Calu3 (cell line): ENCODE results near the gene NR2C1. TPM values are rescaled to one million over a fixed set of nuclear protein-coding genes. Genes with fewer than 3 reads are reported as not detected.

Experiments used
- BruUV-seq: library from RNA; stranded (reverse); fragments of 400-500 nt; replicated peaks from 2 replicates; lab custom pipeline; 2021; lab: Mats Ljungman, UMichigan
- CTCF ChIA-PET: fragments of 300-600 bp; sonication (Branson Sonifier 250); formaldehyde crosslinking; loops from one replicate; lab custom pipeline; 2022; ENCODE audit warnings: antibody characterized with exemption; lab: Charles Lee
- DNase-seq: peaks from one replicate; pipeline ENCODE4 v3.0.0; 2022
- H3K27ac Mint-ChIP-seq: one replicate; pipeline ENCODE4 v1.8.0; 2022; ENCODE audit warnings: mixed read lengths; ENCODE audit not compliant: unreplicated experiment
- H3K27me3 Mint-ChIP-seq: one replicate; pipeline ENCODE4 v1.8.0; 2022; ENCODE audit warnings: mixed read lengths; ENCODE audit not compliant: unreplicated experiment
- H3K36me3 Mint-ChIP-seq: one replicate; pipeline ENCODE4 v1.8.0; 2022; ENCODE audit warnings: mild to moderate bottlenecking, moderate library complexity, mixed read lengths; ENCODE audit not compliant: insufficient read depth, unreplicated experiment
- H3K4me1 Mint-ChIP-seq: one replicate; pipeline ENCODE4 v1.8.0; 2022; ENCODE audit warnings: mild to moderate bottlenecking, low read depth, mixed read lengths; ENCODE audit not compliant: unreplicated experiment
- H3K4me3 Mint-ChIP-seq: one replicate; pipeline ENCODE4 v1.8.0; 2022; ENCODE audit warnings: mild to moderate bottlenecking, low read depth, moderate library complexity, mixed read lengths; ENCODE audit not compliant: unreplicated experiment
- H3K9me3 Mint-ChIP-seq: one replicate; pipeline ENCODE4 v1.8.0; 2022; ENCODE audit warnings: low read depth, mixed read lengths; ENCODE audit not compliant: unreplicated experiment
- CTCF ChIP-seq: fragments of 200-600 bp; IDR thresholded peaks from one replicate; pipeline ENCODE4 v1.8.0; 2022; ENCODE audit warnings: antibody characterized with exemption; ENCODE audit not compliant: unreplicated experiment
- intact Hi-C: fragments of 100-400 bp; cut with micrococcal nuclease; formaldehyde crosslinking; loops from one replicate; pipeline ENCODE4 v1.10.0; 2022; ENCODE audit not compliant: unreplicated experiment
- total RNA-seq: library from RNA; stranded (reverse); gene quantifications from 2 replicates; pipeline ENCODE4 v1.2.3, GENCODE V29; 2022

NR2C1 gene
- total RNA-seq, 1 experiment from 2014 or later: 50.3 TPM

DNA sequence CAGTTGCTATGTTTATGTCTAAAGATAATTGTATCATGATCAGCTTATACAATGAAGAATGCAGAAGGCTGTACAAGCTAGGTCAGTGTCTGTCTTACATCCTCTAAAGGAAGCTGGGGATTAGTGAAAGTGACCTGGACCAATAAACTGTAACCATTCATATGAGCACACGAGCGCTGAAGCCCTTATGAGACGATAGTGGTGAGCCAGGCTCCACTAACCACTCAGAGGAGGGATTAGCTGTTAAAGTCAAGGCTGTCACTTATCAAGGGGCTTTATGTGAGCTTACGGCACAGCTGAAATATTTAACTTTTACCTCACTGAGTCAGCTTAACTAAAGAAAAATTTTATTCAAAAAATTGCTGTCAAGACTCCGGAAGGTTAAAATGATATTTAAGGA, 100.2 kb downstream of the NR2C1 start:
- Mint-ChIP-seq H3K27me3 (no peaks in the 10 kb centered on the region), H3K27ac (no peak overlapping the region), H3K4me1 (no peaks in the 10 kb centered on the region), H3K4me3 (no peak overlapping the region), H3K9me3 (no peaks in the 10 kb centered on the region), H3K36me3 (no peaks in the 10 kb centered on the region)
- DNase-seq: no peak
- CTCF ChIA-PET: interaction anchor here (0.8 kb wide), 1 partner anchor 45 kb away, joined by 7 read pairs; no protein-coding TSS in a partner anchor
- TF ChIP-seq CTCF: no peak
- no TSS peak for BruUV-seq
- intact Hi-C loops: no loop called here

DNA sequence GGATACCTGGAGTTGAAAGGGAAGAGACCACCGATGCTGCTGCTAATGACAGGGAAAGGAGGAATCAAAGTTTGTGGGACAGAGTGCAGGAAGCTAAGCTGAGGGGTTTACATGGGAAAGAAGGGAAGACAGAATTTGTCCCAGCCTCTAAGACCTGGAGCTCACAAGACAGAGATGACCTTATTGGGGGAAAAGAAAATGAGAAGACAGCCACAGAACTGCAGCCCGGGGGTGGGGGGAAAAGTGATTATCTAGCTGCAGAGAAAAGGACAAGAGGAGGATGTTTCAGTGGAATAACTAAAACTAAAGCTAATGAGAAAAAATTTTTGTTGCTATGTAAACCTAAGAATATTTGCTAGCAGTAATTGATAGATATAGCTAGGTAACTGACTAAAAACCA, 100.6 kb downstream of the NR2C1 start:
- no peak for DNase-seq
- CTCF ChIA-PET: interaction anchor here (0.6 to 0.8 kb wide), 2 partner anchors 16 to 45 kb away, joined by 3 to 7 read pairs; no protein-coding TSS in a partner anchor
- Mint-ChIP-seq H3K27ac (no peak overlapping the region), H3K4me3 (no peak overlapping the region), H3K36me3 (no peaks in the 10 kb centered on the region), H3K4me1 (no peaks in the 10 kb centered on the region), H3K9me3 (no peaks in the 10 kb centered on the region), H3K27me3 (no peaks in the 10 kb centered on the region)
- TF ChIP-seq CTCF: no peak
- BruUV-seq: no TSS peak
- intact Hi-C loops: no loop called here

DNA sequence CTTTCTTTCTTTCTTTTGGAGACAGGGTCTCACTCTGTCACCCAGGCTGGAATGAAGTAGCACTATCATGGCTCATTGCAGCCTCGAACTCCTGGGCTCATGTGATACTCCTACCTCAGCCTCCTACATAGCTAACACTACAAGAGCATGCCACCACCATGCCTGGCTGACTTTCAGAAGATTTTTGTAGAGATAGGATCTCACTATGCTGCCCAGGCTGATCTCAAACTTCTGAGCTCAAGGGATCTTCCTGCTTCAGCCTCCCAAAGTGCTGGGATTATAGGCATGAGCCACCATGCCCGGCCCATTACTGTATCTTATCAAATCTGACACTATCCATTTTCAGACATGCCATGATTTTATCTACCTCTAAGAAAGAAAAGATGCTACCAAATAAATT, 101.5 kb downstream of the NR2C1 start:
- H3K9me3 Mint-ChIP-seq: no peaks in the 10 kb centered on the region
- no peaks in the 10 kb centered on the region for H3K36me3 Mint-ChIP-seq
- no TSS peak for BruUV-seq
- no peaks in the 10 kb centered on the region for H3K27me3 Mint-ChIP-seq
- H3K4me1 Mint-ChIP-seq: no peaks in the 10 kb centered on the region
- intact Hi-C loops: no loop called here
- no peak for DNase-seq
- CTCF ChIA-PET: interaction anchor here (0.6 kb wide), 1 partner anchor 15 kb away, joined by 3 read pairs; no protein-coding TSS in a partner anchor
- H3K4me3 Mint-ChIP-seq: no peak overlapping the region
- no peak overlapping the region for H3K27ac Mint-ChIP-seq
- TF ChIP-seq CTCF: no peak

DNA sequence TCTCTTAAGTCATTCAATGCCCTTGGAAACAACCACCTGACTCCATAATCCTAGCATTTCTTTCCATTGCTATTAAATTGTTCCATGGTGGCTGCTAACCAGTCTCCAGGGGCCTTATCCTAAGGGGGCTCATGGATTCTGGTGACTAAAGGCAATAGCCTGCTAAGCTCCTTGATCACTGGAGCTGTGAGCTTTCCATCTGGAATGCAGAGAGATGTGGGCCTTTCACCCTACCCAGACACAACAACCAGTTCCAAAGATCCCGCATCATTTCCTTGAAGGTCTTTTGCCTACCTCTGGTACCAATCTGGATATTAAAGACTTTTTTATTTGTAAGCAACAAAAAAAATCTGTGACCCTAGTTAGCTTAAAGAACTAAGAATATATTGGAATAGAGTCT, 102.9 kb downstream of the NR2C1 start:
- H3K27me3 Mint-ChIP-seq: no peaks in the 10 kb centered on the region
- CTCF ChIA-PET: no interaction called here
- BruUV-seq: no TSS peak
- no peak for TF ChIP-seq CTCF
- intact Hi-C loops: no loop called here
- no peak for DNase-seq
- no peak overlapping the region for H3K4me3 Mint-ChIP-seq
- no peaks in the 10 kb centered on the region for H3K36me3 Mint-ChIP-seq
- H3K27ac Mint-ChIP-seq: no peak overlapping the region
- no peaks in the 10 kb centered on the region for H3K9me3 Mint-ChIP-seq
- H3K4me1 Mint-ChIP-seq: no peaks in the 10 kb centered on the region

Other genes with a start within 250 kb of the NR2C1 start
- gene NDUFA12, start 69.9 kb downstream of the NR2C1 start, total RNA-seq: 157 and 165 TPM in 2 replicates
- 64.5 and 66.6 TPM in 2 replicates for gene FGD6, start 143.8 kb upstream of the NR2C1 start, total RNA-seq
- 149 and 160 TPM in 2 replicates for gene VEZT, start 144.2 kb upstream of the NR2C1 start, total RNA-seq